Osteoblast (primary cell): Measurements from ENCODE around the gene SLC25A38. TPM values are rescaled to one million over a fixed set of nuclear protein-coding genes. Genes with fewer than 3 reads are reported as not detected.
"Not testable (repeated sequence)": the region's sequence is repeated elsewhere in the genome, so short reads cannot be mapped to it uniquely, and the experiment has no call there.

ENCODE experiments used
- DNase-seq: peaks from one replicate; pipeline ENCODE4 v3.0.0; 2011; ENCODE audit warnings: low spot score, mixed read lengths; ENCODE audit not compliant: insufficient read length; ENCODE audit errors: missing footprints
- H2AFZ ChIP-seq: 2 replicates; pipeline ENCODE4 v1.6.0; 2011; ENCODE audit warnings: mild to moderate bottlenecking, low read length
- H3K27ac ChIP-seq: 2 replicates; pipeline ENCODE4 v1.5.1; 2011; ENCODE audit warnings: mild to moderate bottlenecking, low read depth, low read length, moderate library complexity
- H3K27me3 ChIP-seq: 2 replicates; pipeline ENCODE4 v1.6.0; 2012; ENCODE audit warnings: mild to moderate bottlenecking, control low read depth, inconsistent platforms, low read length, moderate library complexity; ENCODE audit not compliant: insufficient read depth
- H3K36me3 ChIP-seq: 2 replicates; pipeline ENCODE4 v1.5.1; 2011; ENCODE audit warnings: mild to moderate bottlenecking, low read length, control low read depth, moderate library complexity; ENCODE audit not compliant: insufficient read depth
- H3K4me1 ChIP-seq: 2 replicates; pipeline ENCODE4 v1.5.1; 2011; ENCODE audit warnings: mild to moderate bottlenecking, low read length, control low read depth, moderate library complexity; ENCODE audit not compliant: insufficient read depth
- H3K4me2 ChIP-seq: 2 replicates; pipeline ENCODE4 v1.6.0; 2011; ENCODE audit warnings: mild to moderate bottlenecking, low read length; ENCODE audit not compliant: insufficient read depth
- H3K4me3 ChIP-seq: fragments of 200-600 bp; sonication (generic); 3 replicates; pipeline ENCODE4 v1.5.1; 2012; ENCODE audit warnings: mild to moderate bottlenecking, low read length, inconsistent platforms; ENCODE audit not compliant: insufficient read depth
- H3K79me2 ChIP-seq: 2 replicates; pipeline ENCODE4 v1.6.0; 2012; ENCODE audit warnings: mild to moderate bottlenecking, low read length, control low read depth, inconsistent platforms; ENCODE audit not compliant: insufficient read depth
- H3K9me3 ChIP-seq: 2 replicates; pipeline ENCODE4 v1.5.1; 2011; ENCODE audit warnings: low read depth, low read length, control low read depth
- H4K20me1 ChIP-seq: 2 replicates; pipeline ENCODE4 v1.6.0; 2012; ENCODE audit warnings: mild to moderate bottlenecking, low read length, control low read depth; ENCODE audit not compliant: insufficient read depth
- total RNA-seq: library from RNA; depleted of rRNA; stranded (reverse); fragments of >200 nt; gene quantifications from 2 replicates; pipeline ENCODE4 v1.2.3, GENCODE V29; 2012
- TF ChIP-seq, protein P1 (sequence below): IDR thresholded peaks from 2 replicates; pipeline ENCODE4 v1.5.1; 2011; ENCODE audit warnings: mild to moderate bottlenecking, low read depth, low read length, moderate library complexity; ENCODE audit errors: extremely low read depth

SLC25A38 gene
- total RNA-seq, 1 donor, result 28.2 TPM

DNA sequence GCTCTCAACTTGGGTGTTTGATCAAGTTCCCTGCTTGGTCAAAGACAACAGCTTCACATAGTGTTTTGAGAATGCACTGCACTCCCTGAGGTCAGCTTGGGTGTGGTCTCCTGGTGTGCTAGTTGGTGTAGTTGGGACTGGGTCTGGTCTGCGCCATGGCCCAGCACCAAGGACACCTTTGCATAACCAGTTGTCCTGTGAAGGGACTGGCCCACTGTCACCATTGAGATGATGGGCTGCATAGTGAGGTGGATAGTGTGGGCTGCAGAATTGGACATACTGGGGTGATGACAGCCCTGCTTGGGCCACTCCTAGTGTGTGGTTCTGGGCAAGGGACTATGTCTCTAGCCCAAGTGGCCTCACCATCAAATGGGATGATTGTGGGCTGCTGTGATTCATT, 32.8 kb downstream of the SLC25A38 start:
- Histone ChIP-seq H3K4me1 (no peaks in the 10 kb centered on the region), H4K20me1 (peaks cover 16% of the 10 kb centered on the region), H2AFZ (no peak overlapping the region), H3K27ac (no peak overlapping the region), H3K79me2 (peaks cover 3% of the 10 kb centered on the region), H3K4me2 (no peak overlapping the region), H3K27me3 (no peaks in the 10 kb centered on the region), H3K36me3 (peaks cover 31% of the 10 kb centered on the region), H3K9me3 (no peaks in the 10 kb centered on the region), H3K4me3 (no peak overlapping the region)
- peak; percentile 39 for DNase-seq
- TF ChIP-seq, protein P1, sequence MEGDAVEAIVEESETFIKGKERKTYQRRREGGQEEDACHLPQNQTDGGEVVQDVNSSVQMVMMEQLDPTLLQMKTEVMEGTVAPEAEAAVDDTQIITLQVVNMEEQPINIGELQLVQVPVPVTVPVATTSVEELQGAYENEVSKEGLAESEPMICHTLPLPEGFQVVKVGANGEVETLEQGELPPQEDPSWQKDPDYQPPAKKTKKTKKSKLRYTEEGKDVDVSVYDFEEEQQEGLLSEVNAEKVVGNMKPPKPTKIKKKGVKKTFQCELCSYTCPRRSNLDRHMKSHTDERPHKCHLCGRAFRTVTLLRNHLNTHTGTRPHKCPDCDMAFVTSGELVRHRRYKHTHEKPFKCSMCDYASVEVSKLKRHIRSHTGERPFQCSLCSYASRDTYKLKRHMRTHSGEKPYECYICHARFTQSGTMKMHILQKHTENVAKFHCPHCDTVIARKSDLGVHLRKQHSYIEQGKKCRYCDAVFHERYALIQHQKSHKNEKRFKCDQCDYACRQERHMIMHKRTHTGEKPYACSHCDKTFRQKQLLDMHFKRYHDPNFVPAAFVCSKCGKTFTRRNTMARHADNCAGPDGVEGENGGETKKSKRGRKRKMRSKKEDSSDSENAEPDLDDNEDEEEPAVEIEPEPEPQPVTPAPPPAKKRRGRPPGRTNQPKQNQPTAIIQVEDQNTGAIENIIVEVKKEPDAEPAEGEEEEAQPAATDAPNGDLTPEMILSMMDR, result no peak

DNA sequence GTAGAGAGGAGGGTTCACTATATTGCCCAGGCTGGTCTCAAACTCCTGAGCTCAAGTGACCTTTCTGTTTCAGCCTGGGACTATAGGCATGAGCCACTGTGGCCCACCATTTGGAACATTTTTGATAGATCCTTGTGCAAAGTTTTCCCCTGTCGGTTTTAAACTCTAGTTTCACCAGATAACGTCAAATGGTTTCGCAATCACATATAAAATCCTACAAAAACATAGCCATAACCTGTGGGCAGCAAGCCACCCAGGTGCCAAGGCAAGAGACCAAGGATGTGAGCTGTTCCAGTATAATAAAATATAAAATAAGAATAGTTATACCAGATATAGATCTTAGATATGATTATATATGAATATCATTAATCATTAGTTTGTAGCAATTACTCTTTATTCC, 33.8 kb downstream of the SLC25A38 start:
- H3K9me3 ChIP-seq, H3K27ac ChIP-seq, H3K27me3 ChIP-seq, H3K4me1 ChIP-seq, DNase-seq, H3K4me2 ChIP-seq, H2AFZ ChIP-seq, H3K79me2 ChIP-seq, H3K4me3 ChIP-seq, H4K20me1 ChIP-seq: not testable (repeated sequence)
- peaks cover 20% of the 10 kb centered on the region for H3K36me3 ChIP-seq

DNA sequence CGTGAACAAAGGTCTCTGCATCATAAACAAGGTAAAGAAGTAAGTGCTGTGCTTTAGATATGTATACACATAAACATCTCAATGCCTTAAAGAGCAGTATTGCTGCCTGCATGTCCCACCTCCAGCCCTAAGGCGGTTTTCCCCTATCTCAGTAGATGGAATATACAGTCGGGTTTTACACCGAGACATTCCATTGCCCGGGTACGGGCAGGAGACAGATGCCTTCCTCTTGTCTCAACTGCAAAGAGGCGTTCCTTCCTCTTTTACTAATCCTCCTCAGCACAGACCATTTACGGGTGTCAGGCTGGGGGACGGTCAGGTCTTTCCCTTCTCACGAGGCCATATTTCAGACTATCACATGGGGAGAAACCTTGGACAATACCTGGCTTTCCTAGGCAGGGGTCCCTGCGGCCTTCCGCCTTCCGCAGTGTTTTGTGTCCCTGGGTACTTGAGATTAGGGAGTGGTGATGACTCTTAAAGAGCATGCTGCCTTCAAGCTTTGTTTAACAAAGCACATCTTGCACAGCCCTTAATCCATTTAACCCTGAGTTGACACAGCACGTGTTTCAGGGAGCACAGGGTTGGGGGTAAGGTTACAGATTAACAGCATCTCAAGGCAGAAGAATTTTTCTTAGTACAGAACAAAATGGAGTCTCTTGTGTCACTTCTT, 35.5 kb downstream of the SLC25A38 start:
- H3K4me3 ChIP-seq, H3K79me2 ChIP-seq, H3K36me3 ChIP-seq, H2AFZ ChIP-seq, H3K4me2 ChIP-seq, H4K20me1 ChIP-seq, H3K9me3 ChIP-seq, DNase-seq, H3K27me3 ChIP-seq, H3K4me1 ChIP-seq, H3K27ac ChIP-seq: not testable (repeated sequence)

DNA sequence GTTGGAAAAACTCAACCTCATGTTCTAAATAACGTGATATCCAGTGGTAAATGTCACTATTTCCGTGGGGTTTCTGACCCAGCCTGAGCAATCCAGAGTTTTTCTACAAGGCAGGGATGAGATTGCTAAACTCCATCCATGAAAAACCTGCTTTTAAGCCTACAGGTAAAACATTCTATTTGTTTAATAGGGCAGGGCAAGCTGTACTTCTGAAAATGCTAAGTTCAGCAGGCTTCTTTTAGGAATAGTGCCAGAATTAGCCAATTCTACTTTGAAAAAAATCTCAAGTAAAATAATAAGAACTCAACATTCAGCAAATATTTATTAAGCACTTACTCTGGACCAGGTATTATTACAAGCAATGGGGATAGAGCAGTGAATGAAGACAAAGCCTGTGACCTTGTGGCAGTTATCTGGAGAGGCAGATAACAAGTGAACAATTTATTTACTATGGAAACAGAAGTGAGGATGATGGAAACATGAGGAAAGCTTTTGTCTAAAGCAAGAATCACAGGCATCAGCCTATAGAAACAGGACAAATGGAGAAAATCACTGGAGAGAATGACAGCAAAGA, 36.7 kb downstream of the SLC25A38 start:
- TF ChIP-seq, protein P1, result no peak

DNA sequence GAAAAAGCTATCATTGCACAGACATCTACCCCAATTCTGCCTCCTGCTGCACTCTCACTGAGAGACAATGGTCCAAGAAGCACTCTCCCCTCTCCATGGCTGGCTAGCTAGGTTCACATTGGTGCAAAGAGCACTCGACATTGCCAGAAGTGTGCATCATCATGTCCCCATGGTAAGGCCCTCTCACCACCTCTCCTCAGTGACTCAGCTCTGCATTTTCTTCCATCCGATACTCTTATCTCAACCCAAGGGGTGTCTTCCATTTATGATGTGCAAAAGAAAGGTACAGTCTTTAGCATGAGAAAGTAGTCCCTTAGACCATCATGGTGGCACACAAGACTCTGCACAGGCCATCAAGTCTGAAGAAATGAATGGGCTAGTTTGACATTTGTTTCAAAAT, 37.4 kb downstream of the SLC25A38 start:
- TF ChIP-seq, protein P1, result no peak
- no peak overlapping the region for H3K4me3 ChIP-seq
- H3K27me3 ChIP-seq, result no peaks in the 10 kb centered on the region
- no peak overlapping the region for H3K4me2 ChIP-seq
- H3K79me2 ChIP-seq, result no peaks in the 10 kb centered on the region
- H3K36me3 ChIP-seq, result no peaks in the 10 kb centered on the region
- no peaks in the 10 kb centered on the region for H4K20me1 ChIP-seq
- no peak overlapping the region for H3K27ac ChIP-seq
- no peak overlapping the region for H2AFZ ChIP-seq
- H3K9me3 ChIP-seq, result no peaks in the 10 kb centered on the region
- DNase-seq, result no peak
- no peaks in the 10 kb centered on the region for H3K4me1 ChIP-seq

More for the DNA sequence above, 36.7 kb downstream of the SLC25A38 start:
- Histone ChIP-seq H3K27ac (no peak overlapping the region), H3K4me3 (no peak overlapping the region), H3K79me2 (no peaks in the 10 kb centered on the region), H3K27me3 (no peaks in the 10 kb centered on the region), H3K9me3 (no peaks in the 10 kb centered on the region), H3K4me1 (no peaks in the 10 kb centered on the region), H4K20me1 (no peaks in the 10 kb centered on the region), H2AFZ (no peak overlapping the region), H3K4me2 (no peak overlapping the region), H3K36me3 (no peaks in the 10 kb centered on the region)
- no peak for DNase-seq
